GM08714 (cell line): ENCODE data around the gene RGS19.

Experiments used
- H3K4me3 ChIP-seq: fragments of 200-500 bp; sonication (Bioruptor generic); 2 replicates; pipeline ENCODE4 v1.5.1; 2014; ENCODE audit warnings: mild to moderate bottlenecking, low read length, inconsistent platforms
- ZNF274 ChIP-seq: IDR thresholded peaks from 2 replicates; pipeline ENCODE4 v1.6.1; 2012; ENCODE audit warnings: mild to moderate bottlenecking, low read depth, low read length

The RGS19 gene

DNA sequence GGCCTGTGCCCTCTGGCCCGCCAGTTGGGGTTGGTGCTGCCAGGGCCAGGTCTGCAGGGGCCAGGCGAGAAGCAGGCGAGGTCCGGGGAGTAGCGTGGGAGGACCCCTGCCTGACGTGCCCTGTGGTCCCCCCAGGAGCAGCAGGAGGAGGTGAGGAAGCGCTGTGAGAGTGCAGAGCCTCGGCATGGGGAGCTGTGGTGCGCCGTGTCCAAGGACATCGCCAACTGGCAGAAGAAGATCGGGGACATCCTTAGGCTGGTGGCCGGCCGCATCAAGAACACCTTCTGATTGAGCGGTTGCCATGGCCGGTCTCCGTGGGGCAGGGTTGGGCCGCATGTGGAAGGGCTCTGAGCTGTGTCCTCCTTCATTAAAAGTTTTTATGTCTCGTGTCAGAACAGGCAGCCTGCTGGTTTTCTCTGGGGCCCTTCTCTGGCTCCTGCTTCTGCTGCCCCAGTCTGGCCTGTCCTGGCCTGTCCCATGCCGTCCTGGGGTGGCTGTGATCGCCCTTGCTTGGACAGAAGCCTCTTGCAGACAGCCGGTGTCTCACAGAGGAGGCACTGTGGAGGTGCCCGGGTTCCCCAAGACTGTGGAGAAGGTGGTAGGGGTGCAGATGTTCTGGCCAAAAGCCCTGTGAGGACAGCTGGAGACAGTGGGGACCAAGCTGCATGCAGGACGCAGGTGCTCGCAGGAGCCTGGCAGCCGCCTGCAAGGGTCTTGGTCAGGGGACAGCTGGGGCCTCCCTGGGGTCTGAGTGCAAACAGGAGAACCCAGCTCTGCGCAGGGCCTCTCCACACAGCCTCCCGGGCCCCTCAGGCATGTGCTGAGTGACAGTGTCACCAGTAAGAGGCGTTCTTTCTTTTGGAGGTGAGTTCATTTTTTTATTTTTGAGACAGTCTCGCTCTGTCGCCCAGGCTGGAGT, 46.4 kb downstream of the RGS19 start:
- no peak for TF ChIP-seq ZNF274
- H3K4me3 ChIP-seq: no peak overlapping the region

DNA sequence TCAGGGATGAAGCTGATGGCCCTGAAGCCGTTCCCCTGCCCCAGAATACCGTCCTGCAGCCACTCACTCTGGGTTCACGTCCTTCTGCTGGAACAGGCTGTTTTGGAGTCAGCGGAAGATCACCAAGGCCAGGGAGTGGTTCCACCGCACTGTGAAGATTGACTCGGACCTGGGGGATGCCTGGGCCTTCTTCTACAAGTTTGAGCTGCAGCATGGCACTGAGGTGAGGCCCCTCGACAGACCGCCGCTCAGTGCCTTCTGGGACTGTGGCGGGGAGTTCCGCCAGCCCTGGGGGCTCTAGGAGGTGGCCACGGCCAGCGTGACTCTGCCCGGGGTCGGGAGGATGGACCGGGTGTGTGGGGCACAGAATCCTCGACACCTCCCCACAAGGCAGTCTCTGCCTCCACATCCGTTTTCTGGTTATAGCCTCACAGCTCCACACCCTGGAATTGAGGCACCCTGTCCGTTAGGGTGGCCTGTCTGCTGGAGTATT, 47.5 kb downstream of the RGS19 start:
- no peak overlapping the region for H3K4me3 ChIP-seq
- TF ChIP-seq ZNF274: no peak

DNA sequence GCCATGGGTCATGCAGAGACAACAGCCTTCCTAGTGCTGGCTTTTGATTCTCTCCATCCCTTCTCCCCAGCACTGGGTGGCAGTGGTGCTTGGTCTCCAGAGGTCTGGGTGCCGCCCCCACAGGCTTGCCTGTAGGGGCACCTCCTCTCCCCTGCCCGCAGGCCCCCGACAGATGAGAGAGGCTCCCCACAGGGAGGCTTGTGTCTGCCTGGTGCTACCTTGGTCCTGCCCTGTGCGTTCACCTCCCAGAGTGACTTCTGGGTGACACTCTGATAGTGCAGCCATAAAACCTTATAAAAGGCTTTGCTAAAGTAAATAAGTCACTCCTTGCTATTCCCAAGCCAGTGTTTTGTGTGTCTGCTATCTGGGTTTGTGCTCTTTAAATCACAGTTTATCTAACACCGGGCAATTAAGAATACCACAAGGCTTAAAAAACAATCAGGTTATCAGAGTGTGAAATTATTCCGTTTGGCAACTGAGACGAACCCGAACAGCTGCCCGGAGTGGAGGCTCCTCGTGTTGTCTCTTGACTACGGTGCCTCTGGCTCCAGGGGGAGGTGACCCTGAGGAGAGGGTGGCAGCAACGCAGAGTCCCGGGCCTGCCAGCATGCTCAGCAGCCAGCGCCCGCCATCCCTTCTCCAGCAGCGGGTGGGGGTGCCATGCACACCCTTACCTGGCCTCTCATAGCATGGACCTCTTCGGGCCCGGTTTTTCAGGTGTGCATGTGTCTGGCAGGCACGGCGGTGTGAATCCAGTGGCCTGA, 48.8 kb downstream of the RGS19 start:
- no peak overlapping the region for H3K4me3 ChIP-seq
- no peak for TF ChIP-seq ZNF274

DNA sequence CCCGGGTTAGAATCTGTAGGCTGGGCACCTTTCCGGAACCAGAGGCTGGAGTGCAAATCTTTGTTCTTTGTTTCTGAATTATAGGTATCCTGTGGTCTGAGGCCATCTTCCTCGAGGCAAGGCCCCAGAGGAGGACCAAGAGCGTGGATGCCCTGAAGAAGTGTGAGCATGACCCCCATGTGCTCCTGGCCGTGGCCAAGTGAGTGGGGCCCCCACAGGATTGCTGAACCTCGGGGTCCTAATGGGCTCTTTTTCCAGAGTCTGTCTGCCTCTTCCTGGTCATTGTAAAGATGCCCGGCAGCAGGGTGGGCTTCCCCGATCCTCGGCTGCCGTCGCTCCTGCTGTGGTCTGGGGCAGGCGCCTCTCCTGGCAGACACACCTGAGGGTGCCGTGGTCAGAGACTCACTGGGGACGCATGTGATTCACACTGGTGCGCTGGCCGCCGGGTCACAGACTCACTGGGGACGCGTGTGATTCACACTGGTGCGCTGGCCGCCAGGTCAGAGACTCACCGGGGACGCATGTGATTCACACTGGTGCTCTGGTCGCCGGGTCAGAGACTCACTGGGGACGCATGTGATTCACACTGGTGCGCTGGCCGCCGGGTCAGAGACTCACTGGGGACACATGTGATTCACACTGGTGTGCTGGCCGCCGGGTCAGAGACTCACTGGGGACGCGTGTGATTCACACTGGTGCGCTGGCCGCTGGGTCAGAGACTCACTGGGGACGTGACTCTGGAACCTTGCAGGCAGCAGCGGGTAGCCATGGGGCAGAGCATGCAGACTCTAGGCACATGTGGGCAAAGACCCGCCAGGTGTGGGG, 49.8 kb downstream of the RGS19 start:
- H3K4me3 ChIP-seq: no peak overlapping the region
- TF ChIP-seq ZNF274: no peak

DNA sequence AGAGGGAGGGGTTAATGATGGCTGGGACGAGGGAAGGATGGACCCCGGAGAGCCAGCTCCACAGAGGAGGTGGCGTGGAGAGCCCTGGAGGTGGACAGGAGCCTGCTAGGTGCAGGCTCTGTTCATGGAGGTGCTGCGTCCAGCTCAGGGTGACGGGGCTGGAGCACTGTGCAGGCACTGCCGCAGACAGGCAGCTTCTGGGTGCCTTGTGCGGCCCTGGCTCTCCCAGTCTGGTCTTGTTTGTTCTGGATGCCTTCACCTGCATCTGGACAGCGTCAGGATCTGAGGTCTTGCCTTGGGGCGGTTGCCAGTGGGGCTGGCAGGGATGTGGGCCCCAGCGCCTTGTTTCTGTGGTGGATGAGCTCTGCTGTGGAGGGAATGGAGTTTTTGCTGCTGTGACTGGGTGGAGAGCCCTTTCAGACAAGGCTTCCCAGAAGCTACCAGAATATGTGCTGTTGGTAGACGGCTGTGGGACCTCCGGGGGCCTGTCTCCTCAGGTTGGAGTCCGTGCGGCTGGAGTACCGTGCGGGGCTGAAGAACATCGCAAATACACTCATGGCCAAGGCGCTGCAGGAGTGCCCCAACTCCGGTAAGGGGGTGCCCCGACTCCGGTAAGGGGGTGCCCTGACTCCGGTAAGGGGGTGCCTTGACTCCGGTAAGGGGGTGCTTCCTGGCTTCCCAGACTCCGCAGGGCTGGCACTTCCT, 51.2 kb downstream of the RGS19 start:
- TF ChIP-seq ZNF274: no peak
- no peak overlapping the region for H3K4me3 ChIP-seq

DNA sequence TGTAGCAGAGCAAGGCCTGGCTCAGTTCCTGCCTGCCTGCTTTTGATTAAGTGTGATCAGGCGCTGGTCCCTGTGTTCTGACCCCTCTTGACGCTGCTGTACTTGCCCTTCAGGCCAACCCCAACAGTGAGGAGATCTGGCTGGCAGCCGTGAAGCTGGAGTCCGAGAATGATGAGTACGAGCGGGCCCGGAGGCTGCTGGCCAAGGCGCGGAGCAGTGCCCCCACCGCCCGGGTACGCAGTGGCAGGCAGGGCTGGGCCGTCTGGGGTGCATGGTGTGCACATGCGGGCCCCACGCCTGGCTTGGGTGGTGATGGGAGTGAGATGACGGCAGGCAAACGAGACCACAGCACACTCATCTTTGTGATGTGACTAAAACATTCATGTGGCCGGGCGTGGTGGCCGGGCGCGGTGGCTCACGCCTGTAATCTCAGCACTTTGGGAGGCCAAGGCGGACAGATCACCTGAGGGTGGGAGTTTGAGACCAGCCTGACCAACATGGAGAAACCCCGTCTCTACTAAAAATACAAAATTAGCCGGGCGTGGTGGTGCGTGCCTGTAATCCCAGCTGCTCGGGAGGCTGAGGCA, 53.4 kb downstream of the RGS19 start:
- no peak overlapping the region for H3K4me3 ChIP-seq
- TF ChIP-seq ZNF274: no peak

DNA sequence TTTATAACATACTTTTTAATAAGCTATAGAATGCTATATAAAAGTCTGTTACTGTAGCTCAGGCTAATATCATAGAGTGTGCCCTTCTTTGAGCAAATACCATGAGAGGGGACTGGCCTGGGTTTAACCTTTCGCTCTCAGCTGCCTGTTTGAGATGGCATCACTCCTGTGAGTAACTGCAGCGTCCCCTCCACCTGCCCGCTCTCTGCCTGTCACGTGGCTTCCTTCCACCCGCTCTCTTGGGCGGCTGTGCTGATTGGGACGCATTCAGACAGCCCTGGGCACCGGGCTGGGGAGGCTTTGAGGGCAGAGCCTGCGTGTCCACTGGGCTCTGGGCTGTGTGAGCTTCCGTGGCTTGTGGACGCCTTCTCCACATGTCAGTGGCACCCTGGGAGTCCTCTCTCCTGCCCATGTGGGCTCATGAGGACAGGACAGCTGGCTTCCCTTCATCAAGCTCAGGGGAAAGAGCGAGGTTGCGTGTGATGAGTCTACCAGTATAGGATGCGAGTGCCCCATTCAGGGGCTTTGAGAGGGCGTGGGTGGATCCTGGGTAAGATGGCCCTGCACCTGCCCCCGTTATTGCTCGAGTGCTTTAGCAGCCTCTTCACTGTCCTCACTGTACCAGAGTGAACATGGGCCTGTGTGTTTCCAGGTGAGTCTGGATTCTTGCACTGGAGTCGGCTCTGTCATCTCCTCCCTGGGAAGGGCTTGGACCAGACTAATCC, 54.1 kb downstream of the RGS19 start:
- no peak overlapping the region for H3K4me3 ChIP-seq
- no peak for TF ChIP-seq ZNF274

DNA sequence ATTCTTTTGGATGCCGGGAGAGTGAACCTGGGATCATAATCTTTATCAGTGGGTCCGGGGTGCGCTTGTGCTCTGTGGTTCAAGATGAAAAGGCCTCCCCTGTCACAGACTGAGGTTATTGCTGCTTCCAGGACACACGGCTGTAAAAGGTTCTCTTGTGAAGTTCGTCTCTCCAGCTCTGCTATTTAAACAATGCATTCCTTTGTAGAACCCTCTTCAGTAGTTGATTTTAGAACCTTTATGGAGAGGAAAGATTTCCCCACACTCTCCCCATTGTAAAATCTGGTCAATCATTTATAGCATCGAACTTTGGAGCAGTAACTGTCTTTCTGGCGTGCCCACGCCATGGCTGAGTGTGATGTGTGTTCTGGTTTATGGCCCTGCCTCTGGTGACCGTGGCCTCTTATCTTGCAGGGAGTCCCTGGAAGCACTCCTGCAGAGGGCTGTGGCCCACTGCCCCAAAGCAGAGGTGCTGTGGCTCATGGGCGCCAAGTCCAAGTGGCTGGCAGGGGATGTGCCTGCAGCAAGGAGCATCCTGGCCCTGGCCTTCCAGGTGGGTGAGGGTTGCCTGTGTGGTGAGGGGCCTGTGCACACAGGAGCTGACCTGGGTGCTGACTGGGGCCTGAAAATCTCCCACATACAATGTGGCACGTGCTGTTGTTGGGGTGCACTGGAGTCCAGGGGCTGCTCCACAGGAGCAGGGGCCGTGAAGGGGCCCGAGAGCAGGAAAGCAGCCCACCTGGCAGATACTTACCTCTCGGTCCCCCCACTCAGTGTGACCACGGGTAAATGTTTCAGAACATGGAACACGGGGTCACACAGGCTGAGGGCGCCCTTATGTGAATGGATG, 55.0 kb downstream of the RGS19 start:
- no peak overlapping the region for H3K4me3 ChIP-seq
- TF ChIP-seq ZNF274: no peak

DNA sequence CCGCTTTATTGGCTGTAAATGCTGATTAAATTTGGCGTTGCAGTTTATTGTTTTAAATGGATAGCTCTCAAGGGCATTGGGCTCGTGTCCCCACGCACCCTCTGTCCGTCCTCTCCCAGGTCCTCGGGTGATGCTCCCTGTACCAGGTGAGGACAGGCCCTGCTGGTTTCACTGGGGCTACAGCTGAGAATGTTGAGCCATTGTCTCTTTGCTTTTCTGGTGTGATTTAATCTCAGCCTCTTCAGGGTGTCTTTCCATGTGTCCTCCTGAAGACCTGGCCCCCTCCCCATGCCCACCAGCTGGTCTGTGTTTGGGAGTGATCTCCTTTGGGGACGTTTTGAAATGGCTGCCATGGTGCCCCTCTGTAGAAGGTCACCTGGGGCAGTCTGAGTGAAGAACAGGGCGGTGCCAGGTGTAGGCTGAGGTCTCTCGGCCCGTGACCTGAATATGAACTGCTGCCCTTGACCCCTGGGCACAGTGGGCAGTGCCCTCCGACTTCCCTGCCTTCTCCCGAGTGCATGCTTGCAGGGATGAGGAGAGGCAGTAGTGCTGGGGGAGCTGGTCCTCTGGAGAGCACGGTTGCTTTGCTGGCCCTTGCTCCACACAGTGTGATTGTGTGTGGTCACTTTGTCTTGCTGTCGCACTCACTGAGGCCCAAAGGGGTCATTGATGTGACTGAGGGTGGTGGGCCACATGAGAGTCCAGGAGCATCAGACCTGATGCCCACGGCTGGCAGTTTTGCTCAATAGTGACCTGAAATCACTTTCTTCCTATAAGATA, 55.8 kb downstream of the RGS19 start:
- no peak overlapping the region for H3K4me3 ChIP-seq
- no peak for TF ChIP-seq ZNF274
